SU-DHL-6 (cell line): Measurements from ENCODE around the gene CRELD1.

ENCODE experiments used
- CTCF ChIP-seq: fragments of 200-600 bp; sonication (generic); IDR thresholded peaks from one replicate; pipeline ENCODE4 v1.5.1; 2017; ENCODE audit warnings: antibody characterized with exemption, mild to moderate bottlenecking, low read length, moderate library complexity; ENCODE audit not compliant: insufficient read depth, poor library complexity, severe bottlenecking
- EZH2phosphoT487 ChIP-seq: fragments of 200-600 bp; sonication (generic), shearing (Covaris generic); conservative IDR thresholded peaks from 2 replicates; pipeline ENCODE4 v1.6.1; 2018; ENCODE audit warnings: mild to moderate bottlenecking, antibody characterized with exemption, low read length, moderate library complexity, mixed read lengths

GRCh38 chr3:9914011-9914410 lies 19.6 kb upstream of the CRELD1 start:
- TF ChIP-seq CTCF (no peak), EZH2phosphoT487 (no peak)
